Measurements from ENCODE around the gene EBF4.
A peak's percentile ranks its signal among the peaks of the same experiment; 100 is the strongest.
"Not testable (repeated sequence)": the region's sequence is repeated elsewhere in the genome, so short reads cannot be mapped to it uniquely, and the experiment has no call there.

EBF4 gene

GRCh38 chr20:2672446-2672845, 20.1 kb upstream of the EBF4 start:
- DNase-seq: no peak

- no peak for DNase-seq
These were observed 19.1 kb upstream of the EBF4 start for GRCh38 chr20:2673453-2673852.

GRCh38 chr20:2680046-2680445, 12.5 kb upstream of the EBF4 start:
- DNase-seq: no peak

GRCh38 chr20:2682040-2682439, 10.5 kb upstream of the EBF4 start:
- not testable (repeated sequence) for DNase-seq

- not testable (repeated sequence) for DNase-seq
These were observed 7.8 kb upstream of the EBF4 start for GRCh38 chr20:2684817-2685216.

- no peak for DNase-seq
These were observed 5.1 kb upstream of the EBF4 start for GRCh38 chr20:2687514-2687913.

- peak; percentile 75 to 78 for DNase-seq
These were observed 4.5 kb upstream of the EBF4 start for GRCh38 chr20:2688041-2688591.

- no peak for DNase-seq
These were observed 2.4 kb upstream of the EBF4 start for GRCh38 chr20:2690213-2690612.

GRCh38 chr20:2690718-2691117, 1.9 kb upstream of the EBF4 start:
- DNase-seq: no peak

- DNase-seq: no peak
These were observed 1.5 kb upstream of the EBF4 start for GRCh38 chr20:2691127-2691526.

GRCh38 chr20:2691663-2692035, 931 bp upstream of the EBF4 start:
- DNase-seq: no peak

GRCh38 chr20:2692886-2693285, 306 bp downstream of the EBF4 start:
- no peak for DNase-seq

- peak; percentile 42 to 50 for DNase-seq
These were observed 867 bp downstream of the EBF4 start for GRCh38 chr20:2693286-2694007.

GRCh38 chr20:2694008-2694471, 1.5 kb downstream of the EBF4 start:
- no peak for DNase-seq

GRCh38 chr20:2694519-2694918, 1.9 kb downstream of the EBF4 start:
- DNase-seq: no peak

GRCh38 chr20:2695206-2695983, 2.8 kb downstream of the EBF4 start:
- no peak for DNase-seq

GRCh38 chr20:2695984-2696525, 3.5 kb downstream of the EBF4 start:
- not testable (repeated sequence) for DNase-seq

GRCh38 chr20:2696646-2697045, 4.1 kb downstream of the EBF4 start:
- DNase-seq: no peak

GRCh38 chr20:2697768-2698167, 5.2 kb downstream of the EBF4 start:
- no peak for DNase-seq

- DNase-seq: no peak
These were observed 5.7 kb downstream of the EBF4 start for GRCh38 chr20:2698186-2698817.

- no peak for DNase-seq
These were observed 6.3 kb downstream of the EBF4 start for GRCh38 chr20:2698912-2699311.

GRCh38 chr20:2699775-2700413, 7.3 kb downstream of the EBF4 start:
- DNase-seq: no peak

Data from activated CD4-positive, alpha-beta T cell treated with anti-CD3 and anti-CD28 coated beads for 4 hours (primary cell).